ENCODE results near the gene DAZAP1. TPM values are rescaled to one million over a fixed set of nuclear protein-coding genes. Genes with fewer than 3 reads are reported as not detected.
A peak's percentile ranks its signal among the peaks of the same experiment; 100 is the strongest.

The DAZAP1 gene
- total RNA-seq, 4 donors from 2014 or later = 41.5 to 75.4 (median 49.2) TPM

- Histone ChIP-seq H3K36me3 (peaks cover under 1% of the 10 kb centered on the region), H3K4me3 (peak overlapping the region; percentile 51), H3K4me1 (peaks cover 77% of the 10 kb centered on the region), H3K27ac (no peak overlapping the region), H3K27me3 (peaks cover 86% of the 10 kb centered on the region), H3K9me3 (no peaks in the 10 kb centered on the region)
- TF ChIP-seq POLR2A (IDR thresholded peaks at IDR 0.05) (no peak), EP300 (IDR thresholded peaks at IDR 0.05) (no peak), POLR2AphosphoS5 (IDR thresholded peaks at IDR 0.05) (no peak)
- TF ChIP-seq, protein P1, sequence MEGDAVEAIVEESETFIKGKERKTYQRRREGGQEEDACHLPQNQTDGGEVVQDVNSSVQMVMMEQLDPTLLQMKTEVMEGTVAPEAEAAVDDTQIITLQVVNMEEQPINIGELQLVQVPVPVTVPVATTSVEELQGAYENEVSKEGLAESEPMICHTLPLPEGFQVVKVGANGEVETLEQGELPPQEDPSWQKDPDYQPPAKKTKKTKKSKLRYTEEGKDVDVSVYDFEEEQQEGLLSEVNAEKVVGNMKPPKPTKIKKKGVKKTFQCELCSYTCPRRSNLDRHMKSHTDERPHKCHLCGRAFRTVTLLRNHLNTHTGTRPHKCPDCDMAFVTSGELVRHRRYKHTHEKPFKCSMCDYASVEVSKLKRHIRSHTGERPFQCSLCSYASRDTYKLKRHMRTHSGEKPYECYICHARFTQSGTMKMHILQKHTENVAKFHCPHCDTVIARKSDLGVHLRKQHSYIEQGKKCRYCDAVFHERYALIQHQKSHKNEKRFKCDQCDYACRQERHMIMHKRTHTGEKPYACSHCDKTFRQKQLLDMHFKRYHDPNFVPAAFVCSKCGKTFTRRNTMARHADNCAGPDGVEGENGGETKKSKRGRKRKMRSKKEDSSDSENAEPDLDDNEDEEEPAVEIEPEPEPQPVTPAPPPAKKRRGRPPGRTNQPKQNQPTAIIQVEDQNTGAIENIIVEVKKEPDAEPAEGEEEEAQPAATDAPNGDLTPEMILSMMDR (IDR thresholded peaks at IDR 0.05) = no peak
- WGBS = 1% methylated on average over 28 of the region's 67 CpGs
- no peak for DNase-seq (ENCODE audit: low spot score in 2 of 2)
Measured at GRCh38 chr19:1470305-1471009, 63.1 kb downstream of the DAZAP1 start.

DNA sequence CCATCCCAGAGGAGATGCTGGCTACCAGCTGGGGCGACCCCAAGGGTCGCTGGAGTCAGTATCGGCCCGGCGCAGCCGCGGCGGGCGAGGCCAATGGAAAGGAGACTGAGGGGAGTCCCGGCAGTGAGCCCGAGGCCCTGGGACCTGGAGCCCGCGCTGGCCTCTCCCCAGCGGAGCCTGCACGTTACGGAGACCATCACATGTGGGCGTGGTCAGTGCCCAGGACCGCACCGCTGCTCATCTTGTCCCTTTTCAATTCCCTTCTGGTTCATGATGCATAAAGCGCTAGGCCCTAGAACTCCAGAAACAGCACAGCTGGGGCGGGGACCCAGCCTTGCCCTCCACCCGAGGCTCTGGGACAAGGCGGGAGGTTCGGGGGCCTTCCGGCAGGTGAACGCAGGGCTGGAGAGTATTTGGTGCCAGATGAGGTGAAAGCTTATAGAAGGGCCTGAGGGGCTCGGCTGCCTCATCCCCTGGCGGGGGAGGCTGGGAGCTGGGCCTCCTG is 63.7 kb downstream of the DAZAP1 start:
- Histone ChIP-seq H3K4me3 (peak overlapping the region; percentile 51), H3K4me1 (peaks cover 71% of the 10 kb centered on the region), H3K36me3 (peaks cover 7% of the 10 kb centered on the region), H3K27me3 (peaks cover 80% of the 10 kb centered on the region), H3K27ac (no peak overlapping the region), H3K9me3 (no peaks in the 10 kb centered on the region)
- TF ChIP-seq POLR2A (IDR thresholded peaks at IDR 0.05) = no peak
- DNase-seq (ENCODE audit: low spot score in 2 of 2) = no peak
- 3% methylated on average over 25 of the region's 28 CpGs for WGBS

GRCh38 chr19:1471515-1472160 is 64.3 kb downstream of the DAZAP1 start:
- H3K27me3 ChIP-seq = peaks cover 74% of the 10 kb centered on the region
- H3K4me1 ChIP-seq = peaks cover 65% of the 10 kb centered on the region
- no peak for TF ChIP-seq POLR2A (IDR thresholded peaks at IDR 0.05)
- TF ChIP-seq POLR2AphosphoS5 (IDR thresholded peaks at IDR 0.05) = no peak
- TF ChIP-seq, protein P1 (IDR thresholded peaks at IDR 0.05) = no peak
- no peak for TF ChIP-seq EP300 (IDR thresholded peaks at IDR 0.05)
- H3K9me3 ChIP-seq = no peaks in the 10 kb centered on the region
- no peak overlapping the region for H3K27ac ChIP-seq
- WGBS = no CpG with 5 or more reads among the region's 24 CpGs
- peak overlapping the region; percentile 51 for H3K4me3 ChIP-seq
- DNase-seq (ENCODE audit: low spot score in 2 of 2) = no peak
- H3K36me3 ChIP-seq = peaks cover 9% of the 10 kb centered on the region

DNA sequence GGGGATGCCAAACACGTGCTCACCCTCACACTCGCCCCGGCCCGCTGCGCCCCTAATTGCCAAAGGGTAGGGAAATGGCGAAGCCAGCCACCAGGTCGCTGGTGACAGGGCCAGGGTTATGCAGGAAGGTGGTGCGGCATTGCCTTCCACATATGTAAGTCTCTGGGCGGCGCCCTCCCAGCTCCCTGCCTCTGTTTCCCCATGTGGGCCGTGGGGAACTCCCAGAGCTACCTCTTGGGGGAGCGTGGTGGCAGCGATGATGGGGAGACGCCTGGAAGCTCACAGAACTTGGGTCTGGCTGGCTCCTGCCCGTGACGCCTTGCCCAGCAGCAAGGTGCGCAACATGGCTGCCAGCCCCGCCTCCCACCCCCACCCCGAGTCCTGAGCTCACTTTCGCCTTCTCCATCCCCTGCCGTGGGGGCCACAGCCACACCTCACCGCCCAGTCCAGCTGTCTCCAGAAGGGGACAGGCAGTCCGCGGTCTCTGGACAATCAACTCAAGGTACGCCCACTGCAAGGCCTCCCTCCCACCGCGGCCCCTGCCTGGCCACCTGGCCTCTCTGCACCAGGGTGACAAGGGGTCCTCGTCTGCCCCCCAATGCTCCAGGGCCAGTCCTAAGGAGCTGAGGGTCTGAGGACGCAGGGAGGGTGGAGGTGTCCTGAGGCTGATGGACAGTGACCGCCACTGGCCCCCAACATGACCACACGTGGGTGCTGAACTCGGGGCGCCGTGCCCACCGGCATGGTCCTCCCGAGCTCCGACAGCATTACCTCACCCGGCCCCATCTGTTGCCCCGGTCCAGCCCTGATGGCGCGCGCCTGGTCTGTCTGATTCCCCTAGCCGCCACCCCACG is 65.1 kb downstream of the DAZAP1 start:
- Histone ChIP-seq H3K36me3 (peaks cover 9% of the 10 kb centered on the region), H3K4me1 (peaks cover 61% of the 10 kb centered on the region), H3K27ac (no peak overlapping the region), H3K4me3 (no peak overlapping the region), H3K9me3 (no peaks in the 10 kb centered on the region), H3K27me3 (peaks cover 66% of the 10 kb centered on the region)
- WGBS = 43% methylated on average over 24 of the region's 44 CpGs
- DNase-seq (ENCODE audit: low spot score in 2 of 2) = no peak
- TF ChIP-seq, protein P1 (IDR thresholded peaks at IDR 0.05) = no peak
- TF ChIP-seq POLR2AphosphoS5 (IDR thresholded peaks at IDR 0.05) = no peak
- no peak for TF ChIP-seq POLR2A (IDR thresholded peaks at IDR 0.05)

GRCh38 chr19:1473085-1473851 is 65.9 kb downstream of the DAZAP1 start:
- peaks cover 61% of the 10 kb centered on the region for H3K4me1 ChIP-seq
- peaks cover 9% of the 10 kb centered on the region for H3K36me3 ChIP-seq
- H3K27ac ChIP-seq = no peak overlapping the region
- WGBS = 72% methylated on average over 17 of the region's 20 CpGs
- DNase-seq (ENCODE audit: low spot score in 2 of 2) = no peak
- H3K9me3 ChIP-seq = no peaks in the 10 kb centered on the region
- peaks cover 58% of the 10 kb centered on the region for H3K27me3 ChIP-seq
- TF ChIP-seq EP300 (IDR thresholded peaks at IDR 0.05) (no peak), POLR2AphosphoS5 (IDR thresholded peaks at IDR 0.05) (no peak), POLR2A (IDR thresholded peaks at IDR 0.05) (no peak)
- TF ChIP-seq, protein P1 (IDR thresholded peaks at IDR 0.05) = no peak
- no peak overlapping the region for H3K4me3 ChIP-seq

Measured in suprapubic skin (tissue), 4 donors.